ENCODE measurements around the gene SEMA6D. TPM values are rescaled to one million over a fixed set of nuclear protein-coding genes. Genes with fewer than 3 reads are reported as not detected.

The SEMA6D gene, protein sequence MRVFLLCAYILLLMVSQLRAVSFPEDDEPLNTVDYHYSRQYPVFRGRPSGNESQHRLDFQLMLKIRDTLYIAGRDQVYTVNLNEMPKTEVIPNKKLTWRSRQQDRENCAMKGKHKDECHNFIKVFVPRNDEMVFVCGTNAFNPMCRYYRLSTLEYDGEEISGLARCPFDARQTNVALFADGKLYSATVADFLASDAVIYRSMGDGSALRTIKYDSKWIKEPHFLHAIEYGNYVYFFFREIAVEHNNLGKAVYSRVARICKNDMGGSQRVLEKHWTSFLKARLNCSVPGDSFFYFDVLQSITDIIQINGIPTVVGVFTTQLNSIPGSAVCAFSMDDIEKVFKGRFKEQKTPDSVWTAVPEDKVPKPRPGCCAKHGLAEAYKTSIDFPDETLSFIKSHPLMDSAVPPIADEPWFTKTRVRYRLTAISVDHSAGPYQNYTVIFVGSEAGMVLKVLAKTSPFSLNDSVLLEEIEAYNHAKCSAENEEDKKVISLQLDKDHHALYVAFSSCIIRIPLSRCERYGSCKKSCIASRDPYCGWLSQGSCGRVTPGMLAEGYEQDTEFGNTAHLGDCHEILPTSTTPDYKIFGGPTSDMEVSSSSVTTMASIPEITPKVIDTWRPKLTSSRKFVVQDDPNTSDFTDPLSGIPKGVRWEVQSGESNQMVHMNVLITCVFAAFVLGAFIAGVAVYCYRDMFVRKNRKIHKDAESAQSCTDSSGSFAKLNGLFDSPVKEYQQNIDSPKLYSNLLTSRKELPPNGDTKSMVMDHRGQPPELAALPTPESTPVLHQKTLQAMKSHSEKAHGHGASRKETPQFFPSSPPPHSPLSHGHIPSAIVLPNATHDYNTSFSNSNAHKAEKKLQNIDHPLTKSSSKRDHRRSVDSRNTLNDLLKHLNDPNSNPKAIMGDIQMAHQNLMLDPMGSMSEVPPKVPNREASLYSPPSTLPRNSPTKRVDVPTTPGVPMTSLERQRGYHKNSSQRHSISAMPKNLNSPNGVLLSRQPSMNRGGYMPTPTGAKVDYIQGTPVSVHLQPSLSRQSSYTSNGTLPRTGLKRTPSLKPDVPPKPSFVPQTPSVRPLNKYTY
- total RNA-seq = 1 to 10 TPM in 4 of 6 experiments, under 1 TPM in 2; 0.74 to 4.4 (median 1.7) TPM
- long read RNA-seq, partial matches to known transcripts = 0 of 1 reads
- long read RNA-seq, other reads (novel, unspliced or antisense) = 1 of 1 reads

DNA sequence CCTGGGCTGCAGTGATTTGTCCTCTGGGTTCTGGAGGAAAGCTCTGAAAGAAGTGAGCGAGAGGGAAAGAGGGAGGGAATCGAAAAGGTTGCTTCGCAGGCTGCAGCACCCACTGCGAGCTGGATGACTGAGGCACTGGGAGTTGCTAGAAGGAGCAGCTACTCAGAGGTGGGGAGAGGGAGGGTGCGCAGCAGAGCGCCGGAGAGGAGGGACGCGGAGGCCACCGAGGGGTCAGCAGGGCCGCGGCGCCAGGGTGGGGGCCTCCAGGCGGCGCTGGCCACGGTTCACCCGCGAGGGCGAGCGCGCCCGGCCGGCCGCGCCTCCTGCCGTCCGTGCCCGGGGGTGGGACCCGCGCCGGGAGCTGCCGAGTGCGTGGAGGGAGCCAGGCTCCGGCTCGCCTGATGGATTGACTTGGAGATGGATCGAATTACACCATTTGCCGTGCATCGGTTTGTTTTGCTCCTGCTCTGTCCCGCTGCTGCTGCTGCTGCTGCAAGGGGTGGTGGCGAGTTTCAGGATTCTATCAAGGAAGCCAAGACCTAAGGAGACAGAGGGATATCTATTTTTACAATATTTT, at the start of gene SEMA6D:
Gene SEMA6D, plus strand, starts transcription at position 470 of the 577 bp plus-strand sequence. CDS start 42,294 bp downstream, outside the sequence.
- Histone ChIP-seq H3K4me3 (peak within 1 kb of the TSS; percentile 44 to 48 (median 45)), H3K36me3 (no peaks in the 10 kb centered on the region), H3K4me1 (peaks cover 0 to 11% (median 0%) of the 10 kb centered on the region in 4 donors), H3K27me3 (peaks cover 0 to 6% of the 10 kb centered on the region in 2 donors), H3K9me3 (no peaks in the 10 kb centered on the region), H3K27ac (peak within 1 kb of the TSS; percentile 40 to 54 (median 47))
- intact Hi-C loops (cut with DNase I) = no loop called here
- peak; percentile 66 to 85 (median 78) for ATAC-seq
- TF ChIP-seq, protein P1, sequence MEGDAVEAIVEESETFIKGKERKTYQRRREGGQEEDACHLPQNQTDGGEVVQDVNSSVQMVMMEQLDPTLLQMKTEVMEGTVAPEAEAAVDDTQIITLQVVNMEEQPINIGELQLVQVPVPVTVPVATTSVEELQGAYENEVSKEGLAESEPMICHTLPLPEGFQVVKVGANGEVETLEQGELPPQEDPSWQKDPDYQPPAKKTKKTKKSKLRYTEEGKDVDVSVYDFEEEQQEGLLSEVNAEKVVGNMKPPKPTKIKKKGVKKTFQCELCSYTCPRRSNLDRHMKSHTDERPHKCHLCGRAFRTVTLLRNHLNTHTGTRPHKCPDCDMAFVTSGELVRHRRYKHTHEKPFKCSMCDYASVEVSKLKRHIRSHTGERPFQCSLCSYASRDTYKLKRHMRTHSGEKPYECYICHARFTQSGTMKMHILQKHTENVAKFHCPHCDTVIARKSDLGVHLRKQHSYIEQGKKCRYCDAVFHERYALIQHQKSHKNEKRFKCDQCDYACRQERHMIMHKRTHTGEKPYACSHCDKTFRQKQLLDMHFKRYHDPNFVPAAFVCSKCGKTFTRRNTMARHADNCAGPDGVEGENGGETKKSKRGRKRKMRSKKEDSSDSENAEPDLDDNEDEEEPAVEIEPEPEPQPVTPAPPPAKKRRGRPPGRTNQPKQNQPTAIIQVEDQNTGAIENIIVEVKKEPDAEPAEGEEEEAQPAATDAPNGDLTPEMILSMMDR (IDR thresholded peaks at IDR 0.05) = peak; percentile 13 to 37 (median 30)
- no peak for TF ChIP-seq POLR2A (IDR thresholded peaks at IDR 0.05)
- DNase-seq = peak; percentile 52 to 66 (median 57)
- 0% methylated on average over 11 of the region's 40 CpGs for WGBS (ENCODE audit: insufficient coverage, low coverage, low lambda C conversion rate, missing lambda C conversion rate)

DNA sequence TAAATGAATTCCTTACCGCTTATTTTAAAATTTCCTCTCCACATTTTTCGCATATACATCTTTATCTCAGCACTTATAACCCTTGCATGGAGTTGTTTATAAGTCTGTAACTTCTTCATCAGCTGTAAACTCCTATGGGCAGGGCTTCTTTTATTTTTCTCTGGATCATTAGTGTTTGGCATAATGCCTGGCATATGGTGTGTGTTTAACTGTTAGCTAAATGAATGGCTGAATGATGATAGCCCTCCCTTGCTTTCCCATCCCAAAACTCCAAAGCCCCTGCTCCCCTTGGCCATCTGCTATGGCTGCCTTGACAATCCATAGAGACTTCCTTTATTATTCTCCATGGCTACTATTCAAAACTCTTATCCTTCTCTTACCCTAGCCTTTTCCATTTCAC, 48.1 kb upstream of the SEMA6D start:
- DNase-seq (no peak), ATAC-seq (no peak)
- H3K4me1 ChIP-seq = no peaks in the 10 kb centered on the region
- H3K27ac ChIP-seq = no peak overlapping the region
- 27% methylated on average over 2 of the region's 2 CpGs for WGBS (ENCODE audit: insufficient coverage, low coverage, low lambda C conversion rate, missing lambda C conversion rate)
- H3K36me3 ChIP-seq = no peaks in the 10 kb centered on the region
- no peaks in the 10 kb centered on the region for H3K9me3 ChIP-seq
- H3K4me3 ChIP-seq = no peak overlapping the region
- no peak for TF ChIP-seq POLR2A (IDR thresholded peaks at IDR 0.05)
- TF ChIP-seq, protein P1 (IDR thresholded peaks at IDR 0.05) = no peak
- intact Hi-C loops (cut with DNase I) = no loop called here
- H3K27me3 ChIP-seq = no peaks in the 10 kb centered on the region

DNA sequence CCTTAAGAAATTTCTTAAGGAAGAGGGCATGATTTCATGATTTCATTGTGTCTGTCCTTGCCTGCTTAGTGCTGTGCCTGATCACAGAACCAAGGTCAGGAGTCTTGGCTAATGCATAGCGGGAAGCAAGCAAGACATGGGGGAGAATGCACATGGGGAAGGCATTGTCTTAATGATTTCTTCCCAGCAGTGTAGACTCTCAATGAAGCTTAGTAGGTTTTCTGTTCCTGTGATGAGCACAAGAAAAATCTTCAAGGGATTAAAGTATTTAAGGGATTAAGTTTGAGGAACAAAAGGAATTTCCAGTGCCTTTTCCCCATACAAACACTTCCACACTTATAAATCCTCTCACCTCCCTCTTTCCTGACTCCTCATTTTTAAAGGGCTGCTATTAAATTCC, 46.9 kb upstream of the SEMA6D start:
- intact Hi-C loops (cut with DNase I) = no loop called here
- no peak overlapping the region for H3K4me3 ChIP-seq
- H3K27ac ChIP-seq = no peak overlapping the region
- DNase-seq (no peak), ATAC-seq (no peak)
- no peaks in the 10 kb centered on the region for H3K4me1 ChIP-seq
- no peaks in the 10 kb centered on the region for H3K9me3 ChIP-seq
- WGBS (ENCODE audit: insufficient coverage, low coverage, low lambda C conversion rate, missing lambda C conversion rate) = 80% methylated on average over 1 of the region's 1 CpG
- H3K27me3 ChIP-seq = no peaks in the 10 kb centered on the region
- TF ChIP-seq, protein P1 (IDR thresholded peaks at IDR 0.05) = no peak
- no peak for TF ChIP-seq POLR2A (IDR thresholded peaks at IDR 0.05)
- no peaks in the 10 kb centered on the region for H3K36me3 ChIP-seq

DNA sequence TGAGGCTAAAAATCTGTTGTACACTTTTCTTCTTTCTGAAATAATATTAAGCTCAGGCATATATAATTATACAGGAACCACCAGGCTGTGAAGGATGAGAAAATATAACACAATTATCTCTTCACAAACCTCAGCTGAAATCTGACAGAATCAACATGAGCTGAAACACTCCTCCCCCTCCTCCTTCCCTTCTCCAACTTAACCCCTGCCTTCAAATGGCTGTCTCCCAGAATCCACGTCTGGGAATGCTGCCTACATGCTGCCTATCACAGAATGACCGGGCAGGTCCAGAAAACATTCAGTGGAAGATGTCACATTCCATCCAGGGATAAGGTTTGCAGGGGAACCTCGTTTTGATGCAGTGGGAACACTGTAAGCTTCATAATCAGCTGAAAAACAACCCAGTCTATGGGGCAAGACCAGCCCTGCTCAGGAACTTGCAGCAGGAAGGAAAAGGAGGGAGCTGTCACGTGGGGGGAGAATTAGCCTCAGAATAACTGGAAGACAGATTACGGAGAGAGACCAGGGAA, 44.0 kb upstream of the SEMA6D start:
- no peaks in the 10 kb centered on the region for H3K9me3 ChIP-seq
- no peak for DNase-seq
- no peaks in the 10 kb centered on the region for H3K4me1 ChIP-seq
- no peak overlapping the region for H3K4me3 ChIP-seq
- no peaks in the 10 kb centered on the region for H3K27me3 ChIP-seq
- intact Hi-C loops (cut with DNase I) = no loop called here
- peak; percentile 58 to 77 (median 66) for ATAC-seq
- no peaks in the 10 kb centered on the region for H3K36me3 ChIP-seq
- no peak overlapping the region for H3K27ac ChIP-seq
- 9% methylated on average over 5 of the region's 5 CpGs for WGBS (ENCODE audit: insufficient coverage, low coverage, low lambda C conversion rate, missing lambda C conversion rate)
- no peak for TF ChIP-seq POLR2A (IDR thresholded peaks at IDR 0.05)

Measured in right lobe of liver (tissue), 6 donors.